ENCODE data around the gene DNAJA3.

DNA sequence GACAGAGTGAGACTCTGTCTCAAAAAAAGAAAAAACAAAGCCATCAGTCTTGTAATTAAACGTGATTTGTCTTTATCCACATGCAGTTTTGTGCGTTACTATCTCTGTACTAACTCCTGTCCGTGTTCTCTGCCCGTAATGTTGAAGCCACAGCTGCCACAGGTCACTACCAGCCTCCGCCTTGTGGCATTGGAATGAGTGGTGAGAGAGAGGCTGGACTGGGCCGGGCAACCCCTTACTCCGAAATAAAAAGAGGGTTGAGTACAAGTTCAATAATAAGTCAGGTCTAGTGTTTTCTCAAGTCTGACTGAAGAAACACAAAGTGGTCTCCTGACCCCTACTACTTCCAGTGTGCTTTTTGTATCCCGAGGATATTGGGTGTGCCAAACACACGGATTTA, 5.4 kb downstream of the DNAJA3 start:
- TF ChIP-seq, protein P1, sequence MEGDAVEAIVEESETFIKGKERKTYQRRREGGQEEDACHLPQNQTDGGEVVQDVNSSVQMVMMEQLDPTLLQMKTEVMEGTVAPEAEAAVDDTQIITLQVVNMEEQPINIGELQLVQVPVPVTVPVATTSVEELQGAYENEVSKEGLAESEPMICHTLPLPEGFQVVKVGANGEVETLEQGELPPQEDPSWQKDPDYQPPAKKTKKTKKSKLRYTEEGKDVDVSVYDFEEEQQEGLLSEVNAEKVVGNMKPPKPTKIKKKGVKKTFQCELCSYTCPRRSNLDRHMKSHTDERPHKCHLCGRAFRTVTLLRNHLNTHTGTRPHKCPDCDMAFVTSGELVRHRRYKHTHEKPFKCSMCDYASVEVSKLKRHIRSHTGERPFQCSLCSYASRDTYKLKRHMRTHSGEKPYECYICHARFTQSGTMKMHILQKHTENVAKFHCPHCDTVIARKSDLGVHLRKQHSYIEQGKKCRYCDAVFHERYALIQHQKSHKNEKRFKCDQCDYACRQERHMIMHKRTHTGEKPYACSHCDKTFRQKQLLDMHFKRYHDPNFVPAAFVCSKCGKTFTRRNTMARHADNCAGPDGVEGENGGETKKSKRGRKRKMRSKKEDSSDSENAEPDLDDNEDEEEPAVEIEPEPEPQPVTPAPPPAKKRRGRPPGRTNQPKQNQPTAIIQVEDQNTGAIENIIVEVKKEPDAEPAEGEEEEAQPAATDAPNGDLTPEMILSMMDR (IDR thresholded peaks at IDR 0.05) = no peak
- no peak for TF ChIP-seq POLR2A (IDR thresholded peaks at IDR 0.05)

Measured in body of pancreas (tissue), 4 donors.